PC-3 (cell line): ENCODE data around the gene SLC35B4. TPM values are rescaled to one million over a fixed set of nuclear protein-coding genes. Genes with fewer than 3 reads are reported as not detected.

Source experiments
- ATAC-seq: fragments of 200-7000 bp; cut with Tn5 transposase; 2 replicates; pipeline ENCODE4 v1.9.1; 2020; ENCODE audit warnings: mild to moderate bottlenecking, moderate library complexity
- BruUV-seq: library from RNA; stranded (reverse); fragments of 400-500 nt; replicated peaks from 2 replicates; lab custom pipeline; 2021; lab: Mats Ljungman, UMichigan
- CTCF ChIA-PET: fragments of 300-600 bp; sonication (Branson Sonifier 250); formaldehyde crosslinking; loops from one replicate; lab custom pipeline; 2022; ENCODE audit warnings: antibody characterized with exemption; lab: Charles Lee
- POLR2A ChIA-PET: fragments of 300-600 bp; sonication (Branson Sonifier 250); formaldehyde crosslinking; loops from one replicate; lab custom pipeline; 2022; ENCODE audit warnings: antibody characterized with exemption; ENCODE audit not compliant: unreplicated experiment; lab: Charles Lee
- DNase-seq: peaks from one replicate; pipeline ENCODE4 v3.0.0-alpha.2; 2015
- H2AFZ ChIP-seq: fragments of 300-600 bp; sonication (generic); 2 replicates; pipeline ENCODE4 v1.6.0; 2016; ENCODE audit warnings: antibody characterized with exemption, low read length
- H3F3A ChIP-seq: fragments of 300-600 bp; sonication (generic); one replicate; pipeline ENCODE4 v1.6.0; 2017; ENCODE audit warnings: antibody characterized with exemption, low read length, control low read depth, mild to moderate bottlenecking; ENCODE audit not compliant: unreplicated experiment
- H3K27ac ChIP-seq: fragments of 300-600 bp; sonication (generic); 2 replicates; pipeline ENCODE4 v1.5.1; 2016; ENCODE audit warnings: mild to moderate bottlenecking, low read length
- H3K27me3 ChIP-seq: fragments of 300-600 bp; sonication (generic); 2 replicates; pipeline ENCODE4 v1.6.1; 2016; ENCODE audit warnings: low read length, mixed read lengths
- H3K36me3 ChIP-seq: fragments of 300-600 bp; sonication (generic); 2 replicates; pipeline ENCODE4 v1.6.1; 2016; ENCODE audit warnings: low read depth, mixed run types, low read length, mixed read lengths
- H3K4me1 ChIP-seq: fragments of 300-600 bp; sonication (generic); 2 replicates; pipeline ENCODE4 v1.5.1; 2016; ENCODE audit warnings: low read length; ENCODE audit not compliant: insufficient read depth
- H3K4me2 ChIP-seq: fragments of 300-600 bp; sonication (generic); 2 replicates; pipeline ENCODE4 v1.6.0; 2016; ENCODE audit warnings: low read length
- H3K4me3 ChIP-seq: fragments of 300-600 bp; sonication (generic); 2 replicates; pipeline ENCODE4 v1.5.1; 2016; ENCODE audit warnings: mild to moderate bottlenecking, low read length, mixed read lengths
- H3K79me2 ChIP-seq: fragments of 300-600 bp; sonication (generic); 2 replicates; pipeline ENCODE4 v1.6.1; 2017; ENCODE audit warnings: low read length, mixed read lengths
- H3K9ac ChIP-seq: fragments of 300-600 bp; sonication (generic); 2 replicates; pipeline ENCODE4 v1.6.0; 2016; ENCODE audit warnings: mild to moderate bottlenecking, low read length
- H3K9me2 ChIP-seq: fragments of 300-600 bp; sonication (generic); replicated peaks from 2 replicates; pipeline ENCODE4 v1.6.1; 2016; ENCODE audit warnings: mixed run types, low read length, mixed read lengths
- H3K9me3 ChIP-seq: fragments of 300-600 bp; sonication (generic); 2 replicates; pipeline ENCODE4 v1.6.1; 2016; ENCODE audit warnings: low read length, mixed read lengths
- H4K20me1 ChIP-seq: fragments of 300-600 bp; sonication (generic); 2 replicates; pipeline ENCODE4 v1.6.1; 2016; ENCODE audit warnings: low read length, mixed read lengths
- EZH2 ChIP-seq: fragments of 300-600 bp; sonication (generic); IDR thresholded peaks from one replicate; pipeline ENCODE4 v1.6.1; 2017; ENCODE audit warnings: antibody characterized with exemption, mild to moderate bottlenecking, low read length; ENCODE audit not compliant: unreplicated experiment
- EZH2phosphoT487 ChIP-seq: fragments of 300-600 bp; sonication (generic); IDR thresholded peaks from 2 replicates; pipeline ENCODE4 v1.6.1; 2018; ENCODE audit warnings: mild to moderate bottlenecking, antibody characterized with exemption, low read length, borderline replicate concordance
- intact Hi-C: fragments of 100-400 bp; cut with micrococcal nuclease; formaldehyde crosslinking; loops from 2 replicates; pipeline ENCODE4 v1.9.0; 2023
- total RNA-seq: library from RNA; depleted of rRNA; stranded (reverse); fragments of >200 nt; gene quantifications from 2 replicates; pipeline ENCODE4 v1.2.3, GENCODE V29; 2014
- TF ChIP-seq, protein P1 (sequence below): fragments of 300-600 bp; sonication (generic); conservative IDR thresholded peaks from 2 replicates; pipeline ENCODE4 v1.5.1; 2017; ENCODE audit warnings: antibody characterized with exemption, low read depth, mild to moderate bottlenecking, low read length

SLC35B4 gene
- total RNA-seq, 1 experiment from 2014 or later = 34.2 TPM

DNA sequence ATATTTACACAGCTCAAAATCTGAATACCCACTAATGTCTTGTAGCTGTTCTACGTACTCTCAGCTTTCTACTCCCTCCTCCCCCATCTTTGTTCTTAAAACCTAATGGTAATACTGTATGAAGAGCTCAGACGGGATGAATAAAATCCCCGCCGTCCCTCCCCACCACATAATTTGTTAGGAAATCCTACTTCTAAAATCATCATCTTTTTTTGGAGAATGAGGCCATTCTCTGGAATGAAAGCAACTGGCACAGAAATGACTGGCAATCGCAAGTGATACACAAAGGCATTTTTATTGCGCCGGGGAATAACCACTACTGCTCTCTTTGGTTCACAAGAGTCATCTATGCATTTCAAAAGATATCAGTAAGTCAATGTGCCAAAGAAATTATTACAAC lies 27.3 kb downstream of the SLC35B4 start:
- ChIA-PET POLR2A (no interaction called here), CTCF (no interaction called here)
- Histone ChIP-seq H3K9ac (no peak overlapping the region), H3F3A (no peaks in the 10 kb centered on the region), H3K79me2 (no peaks in the 10 kb centered on the region), H3K4me1 (peaks cover 10% of the 10 kb centered on the region; the same call in 1 of the 2 replicates), H4K20me1 (no peaks in the 10 kb centered on the region), H3K36me3 (no peaks in the 10 kb centered on the region), H3K4me3 (no peak overlapping the region), H3K9me3 (no peaks in the 10 kb centered on the region), H3K27me3 (no peaks in the 10 kb centered on the region), H3K9me2 (no peaks in the 10 kb centered on the region), H3K27ac (no peak overlapping the region), H2AFZ (no peak overlapping the region), H3K4me2 (no peak overlapping the region)
- DNase-seq (no peak), ATAC-seq (no peak)
- no TSS peak for BruUV-seq
- TF ChIP-seq, protein P1, sequence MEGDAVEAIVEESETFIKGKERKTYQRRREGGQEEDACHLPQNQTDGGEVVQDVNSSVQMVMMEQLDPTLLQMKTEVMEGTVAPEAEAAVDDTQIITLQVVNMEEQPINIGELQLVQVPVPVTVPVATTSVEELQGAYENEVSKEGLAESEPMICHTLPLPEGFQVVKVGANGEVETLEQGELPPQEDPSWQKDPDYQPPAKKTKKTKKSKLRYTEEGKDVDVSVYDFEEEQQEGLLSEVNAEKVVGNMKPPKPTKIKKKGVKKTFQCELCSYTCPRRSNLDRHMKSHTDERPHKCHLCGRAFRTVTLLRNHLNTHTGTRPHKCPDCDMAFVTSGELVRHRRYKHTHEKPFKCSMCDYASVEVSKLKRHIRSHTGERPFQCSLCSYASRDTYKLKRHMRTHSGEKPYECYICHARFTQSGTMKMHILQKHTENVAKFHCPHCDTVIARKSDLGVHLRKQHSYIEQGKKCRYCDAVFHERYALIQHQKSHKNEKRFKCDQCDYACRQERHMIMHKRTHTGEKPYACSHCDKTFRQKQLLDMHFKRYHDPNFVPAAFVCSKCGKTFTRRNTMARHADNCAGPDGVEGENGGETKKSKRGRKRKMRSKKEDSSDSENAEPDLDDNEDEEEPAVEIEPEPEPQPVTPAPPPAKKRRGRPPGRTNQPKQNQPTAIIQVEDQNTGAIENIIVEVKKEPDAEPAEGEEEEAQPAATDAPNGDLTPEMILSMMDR = no peak
- TF ChIP-seq EZH2phosphoT487 (no peak), EZH2 (no peak)
- intact Hi-C loops = no loop called here

DNA sequence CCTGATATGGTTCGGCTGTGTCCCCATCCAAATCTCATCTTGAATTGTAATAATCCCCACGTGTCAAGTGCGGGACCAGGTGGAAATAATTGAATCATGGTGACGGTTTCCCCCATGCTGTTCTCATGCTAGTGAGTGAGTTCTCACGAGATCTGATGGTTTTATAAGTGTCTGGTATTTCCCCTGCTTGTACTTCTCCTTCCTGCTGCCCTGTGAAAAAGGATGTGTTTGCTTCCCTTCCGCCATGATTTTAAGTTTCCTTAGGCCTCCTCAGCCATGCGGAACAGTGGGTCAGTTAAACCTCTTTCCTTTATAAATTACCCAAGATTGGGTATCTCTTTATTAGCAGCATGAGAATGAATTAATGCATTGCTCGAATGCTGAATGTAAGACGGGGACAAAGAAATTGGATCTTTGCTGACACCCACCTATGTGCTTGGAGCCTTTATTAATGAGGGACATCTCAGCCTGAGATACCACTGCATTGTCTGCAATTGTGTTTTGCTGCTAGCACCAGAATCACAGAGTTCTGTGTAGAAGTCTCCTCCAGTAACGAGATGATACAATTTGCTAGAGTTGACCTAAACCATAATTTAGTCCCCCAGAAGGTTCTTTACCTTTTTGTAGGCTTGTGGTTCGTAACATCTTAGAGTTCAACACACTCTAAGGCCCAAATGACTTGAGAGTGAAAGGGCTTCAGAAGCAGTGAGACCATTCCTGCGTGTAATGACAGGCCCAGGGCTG lies 28.6 kb downstream of the SLC35B4 start:
- Histone ChIP-seq H3K9me2 (no peaks in the 10 kb centered on the region), H3K36me3 (no peaks in the 10 kb centered on the region), H3K27me3 (no peaks in the 10 kb centered on the region), H2AFZ (no peak overlapping the region), H3K4me1 (peaks cover 10% of the 10 kb centered on the region; the same call in 1 of the 2 replicates), H3F3A (no peaks in the 10 kb centered on the region), H3K27ac (no peak overlapping the region), H3K4me2 (no peak overlapping the region), H3K79me2 (no peaks in the 10 kb centered on the region), H4K20me1 (no peaks in the 10 kb centered on the region), H3K9me3 (no peaks in the 10 kb centered on the region), H3K4me3 (no peak overlapping the region), H3K9ac (no peak overlapping the region)
- intact Hi-C loops = no loop called here
- DNase-seq = no peak
- no TSS peak for BruUV-seq
- TF ChIP-seq, protein P1 = no peak
- TF ChIP-seq EZH2 (no peak), EZH2phosphoT487 (no peak)
- no peak for ATAC-seq
- CTCF ChIA-PET = no interaction called here
- POLR2A ChIA-PET = no interaction called here

- Histone ChIP-seq H4K20me1 (no peaks in the 10 kb centered on the region), H3K36me3 (no peaks in the 10 kb centered on the region), H2AFZ (no peak overlapping the region), H3K27ac (no peak overlapping the region), H3K4me2 (no peak overlapping the region), H3K4me3 (no peak overlapping the region), H3K9me2 (no peaks in the 10 kb centered on the region), H3K9me3 (no peaks in the 10 kb centered on the region), H3K4me1 (peaks cover under 1% of the 10 kb centered on the region; the same call in 1 of the 2 replicates), H3K27me3 (peaks cover 9% of the 10 kb centered on the region), H3F3A (no peaks in the 10 kb centered on the region), H3K79me2 (no peaks in the 10 kb centered on the region), H3K9ac (no peak overlapping the region)
- ChIA-PET CTCF (no interaction called here), POLR2A (no interaction called here)
- intact Hi-C loops = no loop called here
- BruUV-seq = no TSS peak
- ATAC-seq (no peak), DNase-seq (no peak)
- no peak for TF ChIP-seq EZH2
- no peak for TF ChIP-seq EZH2phosphoT487
- TF ChIP-seq, protein P1 = no peak
Observed at GRCh38 chr7:134284952-134285351, 31.8 kb downstream of the SLC35B4 start.
